Neural cell (in vitro differentiated cells): ENCODE measurements around the gene SH3GL2. TPM values are rescaled to one million over a fixed set of nuclear protein-coding genes. Genes with fewer than 3 reads are reported as not detected.

Experiments
- H2AFZ ChIP-seq: fragments of 200-600, 300-800 bp; sonication (generic), shearing (Covaris generic); 2 replicates; pipeline ENCODE4 v1.6.0; 2014; ENCODE audit warnings: low read depth, mild to moderate bottlenecking, antibody characterized with exemption, low read length, moderate library complexity
- H3F3A ChIP-seq: fragments of 200-600 bp; shearing (Covaris generic); 2 replicates; pipeline ENCODE4 v1.6.1; 2016; ENCODE audit warnings: mild to moderate bottlenecking, moderate library complexity, mixed read lengths, antibody characterized with exemption, low read length; ENCODE audit not compliant: insufficient read depth, poor library complexity, severe bottlenecking
- H3K27ac ChIP-seq: fragments of 200-600, 300-800 bp; sonication (generic), shearing (Covaris generic); 2 replicates; pipeline ENCODE4 v1.5.1; 2014; ENCODE audit warnings: mild to moderate bottlenecking, low read length, moderate library complexity
- H3K27me3 ChIP-seq: fragments of 300-800, 200-600 bp; sonication (generic), shearing (Covaris generic); 2 replicates; pipeline ENCODE4 v1.6.0; 2014; ENCODE audit warnings: mild to moderate bottlenecking, low read depth, low read length, moderate library complexity; ENCODE audit not compliant: insufficient read depth
- H3K36me3 ChIP-seq: fragments of 300-800, 200-600 bp; sonication (generic), shearing (Covaris generic); 2 replicates; pipeline ENCODE4 v1.5.1; 2014; ENCODE audit warnings: mild to moderate bottlenecking, antibody characterized with exemption, low read length, moderate library complexity; ENCODE audit not compliant: insufficient read depth
- H3K4me2 ChIP-seq: fragments of 300-800, 200-600 bp; sonication (generic), shearing (Covaris generic); 2 replicates; pipeline ENCODE4 v1.6.0; 2014; ENCODE audit warnings: mild to moderate bottlenecking, low read length
- H3K4me3 ChIP-seq: fragments of 300-800, 200-600 bp; sonication (generic), shearing (Covaris generic); 2 replicates; pipeline ENCODE4 v1.5.1; 2014; ENCODE audit warnings: mild to moderate bottlenecking, low read length, moderate library complexity
- H3K79me2 ChIP-seq: fragments of 200-600 bp; shearing (Covaris generic); replicated peaks from 2 replicates; pipeline ENCODE4 v1.6.0; 2014; ENCODE audit warnings: mild to moderate bottlenecking, low read length, moderate library complexity; ENCODE audit not compliant: insufficient read depth
- H3K9ac ChIP-seq: fragments of 300-800, 200-600 bp; sonication (generic), shearing (Covaris generic); 2 replicates; pipeline ENCODE4 v1.6.1; 2016; ENCODE audit warnings: mild to moderate bottlenecking, low read length, mixed read lengths
- H3K9me2 ChIP-seq: fragments of 200-600 bp; shearing (Covaris generic); 2 replicates; pipeline ENCODE4 v1.6.1; 2016; ENCODE audit warnings: mild to moderate bottlenecking, low read length, mixed read lengths; ENCODE audit not compliant: insufficient read depth
- H3K9me3 ChIP-seq: fragments of 200-600, 300-800 bp; sonication (generic), shearing (Covaris generic); 2 replicates; pipeline ENCODE4 v1.6.1; 2016; ENCODE audit warnings: mild to moderate bottlenecking, mixed run types, low read length, moderate library complexity, mixed read lengths
- H4K20me1 ChIP-seq: fragments of 200-600 bp; shearing (Covaris generic); 2 replicates; pipeline ENCODE4 v1.6.1; 2016; ENCODE audit warnings: mild to moderate bottlenecking, mixed run types; ENCODE audit not compliant: insufficient read depth
- EP300 ChIP-seq: fragments of 450-650 bp; conservative IDR thresholded peaks from 2 replicates; pipeline ENCODE4 v1.6.1; 2014; ENCODE audit warnings: antibody characterized with exemption, mild to moderate bottlenecking, moderate library complexity; ENCODE audit not compliant: poor library complexity, severe bottlenecking
- EZH2 ChIP-seq: fragments of 200-600, 300-800 bp; shearing (Covaris generic), sonication (generic); IDR thresholded peaks from 2 replicates; pipeline ENCODE4 v1.6.1; 2014; ENCODE audit warnings: antibody characterized with exemption, low read length, borderline replicate concordance, mild to moderate bottlenecking; ENCODE audit not compliant: insufficient read depth, poor library complexity, severe bottlenecking
- MXI1 ChIP-seq: fragments of 450-650 bp; conservative IDR thresholded peaks from 2 replicates; pipeline ENCODE4 v1.6.1; 2014; ENCODE audit warnings: antibody characterized with exemption, mild to moderate bottlenecking; ENCODE audit not compliant: poor library complexity, severe bottlenecking
- POLR2AphosphoS5 ChIP-seq: IDR thresholded peaks from 2 replicates; pipeline ENCODE4 v1.6.1; 2012
- RAD21 ChIP-seq: fragments of 450-650 bp; conservative IDR thresholded peaks from 2 replicates; pipeline ENCODE4 v1.6.1; 2014; ENCODE audit warnings: antibody characterized with exemption, mild to moderate bottlenecking, moderate library complexity
- SMC3 ChIP-seq: fragments of 450-650 bp; conservative IDR thresholded peaks from 2 replicates; pipeline ENCODE4 v1.6.1; 2014; ENCODE audit warnings: antibody characterized with exemption, mild to moderate bottlenecking, moderate library complexity; ENCODE audit not compliant: poor library complexity
- TAF1 ChIP-seq: IDR thresholded peaks from 2 replicates; pipeline ENCODE4 v1.6.1; 2012; ENCODE audit warnings: low read depth
- polyA plus RNA-seq: library from polyadenylated mRNA; depleted of rRNA; stranded (reverse); fragments of >200 nt; gene quantifications from 2 replicates; pipeline ENCODE4 v1.2.3, GENCODE V29; 2014
- TF ChIP-seq, protein P1 (sequence below): fragments of 450-650 bp; IDR thresholded peaks from 2 replicates; pipeline ENCODE4 v1.5.1; 2014; ENCODE audit warnings: antibody characterized with exemption, mild to moderate bottlenecking, moderate library complexity; ENCODE audit not compliant: poor library complexity, severe bottlenecking
- TF ChIP-seq, protein P2 (sequence below): IDR thresholded peaks from 2 replicates; pipeline ENCODE4 v1.6.1; 2012; ENCODE audit warnings: borderline replicate concordance

Gene SH3GL2
- polyA plus RNA-seq, 1 donor from 2014 or later, result 13.5 TPM

DNA sequence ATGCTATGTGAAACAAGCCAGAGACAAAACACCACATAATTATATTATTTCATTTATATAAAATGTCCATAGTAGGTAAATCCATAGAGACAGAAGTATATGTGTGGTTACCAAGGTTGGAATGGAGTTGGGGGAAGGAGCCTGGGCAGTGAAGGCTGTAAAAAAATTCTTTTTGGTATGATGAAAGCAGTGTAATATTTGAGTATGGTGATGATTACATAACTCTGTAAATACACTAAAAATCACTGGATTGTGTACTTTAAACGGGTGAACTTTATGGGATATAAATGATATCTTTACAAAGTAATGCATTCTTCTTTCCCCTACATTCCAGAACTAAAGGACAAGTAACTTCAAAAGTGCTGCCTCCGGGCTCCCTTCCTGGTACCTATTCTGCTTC, 155.8 kb downstream of the SH3GL2 start:
- H3K4me3 ChIP-seq, result no peak overlapping the region
- no peak overlapping the region for H3K4me2 ChIP-seq
- H3K27me3 ChIP-seq, result no peaks in the 10 kb centered on the region
- no peaks in the 10 kb centered on the region for H3F3A ChIP-seq
- H2AFZ ChIP-seq, result no peak overlapping the region
- no peak overlapping the region for H3K27ac ChIP-seq
- H4K20me1 ChIP-seq, result no peaks in the 10 kb centered on the region
- H3K36me3 ChIP-seq, result no peaks in the 10 kb centered on the region
- H3K9ac ChIP-seq, result no peak overlapping the region
- no peaks in the 10 kb centered on the region for H3K9me2 ChIP-seq
- no peaks in the 10 kb centered on the region for H3K9me3 ChIP-seq
- TF ChIP-seq EP300, result no peak
- no peak for TF ChIP-seq SMC3
- TF ChIP-seq, protein P1, sequence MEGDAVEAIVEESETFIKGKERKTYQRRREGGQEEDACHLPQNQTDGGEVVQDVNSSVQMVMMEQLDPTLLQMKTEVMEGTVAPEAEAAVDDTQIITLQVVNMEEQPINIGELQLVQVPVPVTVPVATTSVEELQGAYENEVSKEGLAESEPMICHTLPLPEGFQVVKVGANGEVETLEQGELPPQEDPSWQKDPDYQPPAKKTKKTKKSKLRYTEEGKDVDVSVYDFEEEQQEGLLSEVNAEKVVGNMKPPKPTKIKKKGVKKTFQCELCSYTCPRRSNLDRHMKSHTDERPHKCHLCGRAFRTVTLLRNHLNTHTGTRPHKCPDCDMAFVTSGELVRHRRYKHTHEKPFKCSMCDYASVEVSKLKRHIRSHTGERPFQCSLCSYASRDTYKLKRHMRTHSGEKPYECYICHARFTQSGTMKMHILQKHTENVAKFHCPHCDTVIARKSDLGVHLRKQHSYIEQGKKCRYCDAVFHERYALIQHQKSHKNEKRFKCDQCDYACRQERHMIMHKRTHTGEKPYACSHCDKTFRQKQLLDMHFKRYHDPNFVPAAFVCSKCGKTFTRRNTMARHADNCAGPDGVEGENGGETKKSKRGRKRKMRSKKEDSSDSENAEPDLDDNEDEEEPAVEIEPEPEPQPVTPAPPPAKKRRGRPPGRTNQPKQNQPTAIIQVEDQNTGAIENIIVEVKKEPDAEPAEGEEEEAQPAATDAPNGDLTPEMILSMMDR, result no peak
- no peak for TF ChIP-seq EZH2
- no peak for TF ChIP-seq MXI1
- no peak for TF ChIP-seq TAF1
- TF ChIP-seq, protein P2, sequence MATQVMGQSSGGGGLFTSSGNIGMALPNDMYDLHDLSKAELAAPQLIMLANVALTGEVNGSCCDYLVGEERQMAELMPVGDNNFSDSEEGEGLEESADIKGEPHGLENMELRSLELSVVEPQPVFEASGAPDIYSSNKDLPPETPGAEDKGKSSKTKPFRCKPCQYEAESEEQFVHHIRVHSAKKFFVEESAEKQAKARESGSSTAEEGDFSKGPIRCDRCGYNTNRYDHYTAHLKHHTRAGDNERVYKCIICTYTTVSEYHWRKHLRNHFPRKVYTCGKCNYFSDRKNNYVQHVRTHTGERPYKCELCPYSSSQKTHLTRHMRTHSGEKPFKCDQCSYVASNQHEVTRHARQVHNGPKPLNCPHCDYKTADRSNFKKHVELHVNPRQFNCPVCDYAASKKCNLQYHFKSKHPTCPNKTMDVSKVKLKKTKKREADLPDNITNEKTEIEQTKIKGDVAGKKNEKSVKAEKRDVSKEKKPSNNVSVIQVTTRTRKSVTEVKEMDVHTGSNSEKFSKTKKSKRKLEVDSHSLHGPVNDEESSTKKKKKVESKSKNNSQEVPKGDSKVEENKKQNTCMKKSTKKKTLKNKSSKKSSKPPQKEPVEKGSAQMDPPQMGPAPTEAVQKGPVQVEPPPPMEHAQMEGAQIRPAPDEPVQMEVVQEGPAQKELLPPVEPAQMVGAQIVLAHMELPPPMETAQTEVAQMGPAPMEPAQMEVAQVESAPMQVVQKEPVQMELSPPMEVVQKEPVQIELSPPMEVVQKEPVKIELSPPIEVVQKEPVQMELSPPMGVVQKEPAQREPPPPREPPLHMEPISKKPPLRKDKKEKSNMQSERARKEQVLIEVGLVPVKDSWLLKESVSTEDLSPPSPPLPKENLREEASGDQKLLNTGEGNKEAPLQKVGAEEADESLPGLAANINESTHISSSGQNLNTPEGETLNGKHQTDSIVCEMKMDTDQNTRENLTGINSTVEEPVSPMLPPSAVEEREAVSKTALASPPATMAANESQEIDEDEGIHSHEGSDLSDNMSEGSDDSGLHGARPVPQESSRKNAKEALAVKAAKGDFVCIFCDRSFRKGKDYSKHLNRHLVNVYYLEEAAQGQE, result no peak
- TF ChIP-seq RAD21, result no peak
- TF ChIP-seq POLR2AphosphoS5, result no peak
- H3K79me2 ChIP-seq, result no peaks in the 10 kb centered on the region

DNA sequence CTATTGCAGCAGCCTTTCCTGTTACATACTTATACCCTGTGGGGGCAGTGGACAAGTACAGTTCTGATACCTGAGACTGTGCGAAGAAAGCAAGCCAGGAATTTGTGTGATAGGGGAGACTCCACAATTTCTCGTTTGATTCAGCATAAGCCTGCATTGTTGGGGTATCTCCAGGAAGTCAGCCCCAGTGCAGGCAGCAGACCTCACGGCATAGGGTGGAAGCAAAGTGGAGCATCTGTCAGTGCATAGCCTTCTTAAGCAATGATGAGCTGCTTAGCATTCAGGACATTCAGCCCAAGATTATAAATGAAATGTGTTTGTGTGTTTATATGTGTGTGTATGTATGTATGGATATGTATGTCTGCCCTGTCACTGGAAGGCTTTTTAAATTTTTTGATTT, 157.0 kb downstream of the SH3GL2 start:
- H4K20me1 ChIP-seq, result no peaks in the 10 kb centered on the region
- no peaks in the 10 kb centered on the region for H3K9me3 ChIP-seq
- H3K9ac ChIP-seq, result no peak overlapping the region
- no peak overlapping the region for H3K4me2 ChIP-seq
- H3K27ac ChIP-seq, result no peak overlapping the region
- no peaks in the 10 kb centered on the region for H3K9me2 ChIP-seq
- H3K27me3 ChIP-seq, result no peaks in the 10 kb centered on the region
- no peaks in the 10 kb centered on the region for H3K79me2 ChIP-seq
- H3K4me3 ChIP-seq, result no peak overlapping the region
- H3K36me3 ChIP-seq, result no peaks in the 10 kb centered on the region
- no peak overlapping the region for H2AFZ ChIP-seq
- no peaks in the 10 kb centered on the region for H3F3A ChIP-seq
- TF ChIP-seq RAD21 (no peak), EP300 (no peak), MXI1 (no peak), SMC3 (no peak), EZH2 (no peak), TAF1 (no peak), POLR2AphosphoS5 (no peak)
- TF ChIP-seq, protein P2, result no peak
- TF ChIP-seq, protein P1, result no peak
